Endothelial cell of umbilical vein (primary cell): ENCODE results near the gene KIAA1671. TPM values are rescaled to one million over a fixed set of nuclear protein-coding genes. Genes with fewer than 3 reads are reported as not detected.

Source experiments
- BruUV-seq: library from RNA; stranded (reverse); fragments of 400-500 nt; replicated peaks from 2 replicates; lab custom pipeline; 2021; lab: Mats Ljungman, UMichigan
- CTCF ChIA-PET: fragments of 300-600, 350-600 bp; sonication (Branson Sonifier 250); formaldehyde crosslinking; loops from one replicate; lab custom pipeline; 2021; ENCODE audit warnings: antibody characterized with exemption, inconsistent platforms; lab: Charles Lee
- POLR2A ChIA-PET: fragments of 300-600, 350-600 bp; sonication (Branson Sonifier 250); formaldehyde crosslinking; loops from one replicate; lab custom pipeline; 2021; ENCODE audit warnings: antibody characterized with exemption, inconsistent platforms; lab: Charles Lee
- DNase-seq: peaks from one replicate; pipeline ENCODE4 v3.0.0-alpha.2; 2011; ENCODE audit warnings: low read depth, low spot score
- FAIRE-seq: peaks from 2 replicates; lab custom pipeline; 2011; peaks lifted over from hg19 to GRCh38; lab: Jason Lieb, UNC
- H2AFZ ChIP-seq: 2 replicates; pipeline ENCODE4 v1.6.0; 2012; ENCODE audit warnings: low read depth, low read length, control low read depth, inconsistent platforms
- H3K27ac ChIP-seq: 2 replicates; pipeline ENCODE4 v1.5.1; 2011; ENCODE audit warnings: low read depth, mild to moderate bottlenecking, control low read depth, low read length, moderate library complexity; ENCODE audit not compliant: insufficient read depth
- H3K27me3 ChIP-seq, 2 experiments: 2 replicates each; pipeline versions ENCODE4 v1.6.0 to v1.6.1; 2011; ENCODE audit warnings: low read length in 2 of 2, mixed read lengths in 1 of 2; ENCODE audit not compliant: control insufficient read depth in 2 of 2, insufficient read depth in 2 of 2
- H3K36me3 ChIP-seq, 2 experiments: 2 replicates in 1 of 2; 3 replicates in 1 of 2; pipeline ENCODE4 v1.5.1; 2011; ENCODE audit warnings: low read length in 2 of 2, mild to moderate bottlenecking in 1 of 2, moderate library complexity in 1 of 2; ENCODE audit not compliant: control insufficient read depth in 2 of 2, insufficient read depth in 2 of 2; ENCODE audit errors: extremely low read depth in 1 of 2
- H3K4me1 ChIP-seq: 3 replicates; pipeline ENCODE4 v1.5.1; 2011; ENCODE audit warnings: mild to moderate bottlenecking, low read length; ENCODE audit not compliant: control insufficient read depth, insufficient read depth; ENCODE audit errors: extremely low read depth
- H3K4me2 ChIP-seq: 2 replicates; pipeline ENCODE4 v1.6.1; 2011; ENCODE audit warnings: low read length, control low read depth, mixed read lengths; ENCODE audit not compliant: insufficient read depth
- H3K4me3 ChIP-seq, 3 experiments: fragments of 200-600 bp in 1 of 3; sonication (generic), shearing (Covaris generic) in 1 of 3; replicated peaks in 1 of 3; 2 replicates each; pipeline ENCODE4 v1.5.1; 2011 to 2016; ENCODE audit warnings: control low read depth in 3 of 3, low read length in 3 of 3, mild to moderate bottlenecking in 2 of 3, inconsistent platforms in 1 of 3, low read depth in 1 of 3, moderate library complexity in 1 of 3; ENCODE audit not compliant: insufficient read depth in 1 of 3
- H3K79me2 ChIP-seq: 2 replicates; pipeline ENCODE4 v1.6.0; 2012; ENCODE audit warnings: low read length, inconsistent platforms; ENCODE audit not compliant: control insufficient read depth, insufficient read depth
- H3K9ac ChIP-seq: replicated peaks from 2 replicates; pipeline ENCODE3; 2011; ENCODE audit warnings: low read length, control low read depth; ENCODE audit not compliant: insufficient read depth; ENCODE audit errors: extremely low read depth
- H3K9me1 ChIP-seq: replicated peaks from 3 replicates; pipeline ENCODE4 v1.6.0; 2011; ENCODE audit warnings: mild to moderate bottlenecking, low read length; ENCODE audit not compliant: control insufficient read depth, insufficient read depth; ENCODE audit errors: extremely low read depth
- H3K9me3 ChIP-seq: replicated peaks from 2 replicates; pipeline ENCODE4 v1.5.1; 2012; ENCODE audit warnings: low read length, inconsistent platforms; ENCODE audit not compliant: control insufficient read depth, insufficient read depth
- H4K20me1 ChIP-seq: replicated peaks from 2 replicates; pipeline ENCODE3; 2011; ENCODE audit warnings: mild to moderate bottlenecking, low read length; ENCODE audit not compliant: control insufficient read depth, insufficient read depth; ENCODE audit errors: extremely low read depth
- CTCF ChIP-seq, 2 donors: IDR thresholded peaks; 1 replicate in 1 of 2; 2 replicates in 1 of 2; pipeline ENCODE4 v1.5.1; 2011; ENCODE audit warnings: low read length in 2 of 2, mild to moderate bottlenecking in 2 of 2, moderate library complexity in 2 of 2, control low read depth in 1 of 2, inconsistent platforms in 1 of 2, low read depth in 1 of 2; ENCODE audit not compliant: insufficient read depth in 1 of 2; ENCODE audit errors: extremely low read depth in 1 of 2
- EZH2 ChIP-seq: IDR thresholded peaks from 2 replicates; pipeline ENCODE4 v1.6.1; 2012; ENCODE audit warnings: borderline replicate concordance, low read depth, mild to moderate bottlenecking, moderate library complexity, low read length, inconsistent platforms; ENCODE audit not compliant: severe bottlenecking
- FOS ChIP-seq: IDR thresholded peaks from 2 replicates; pipeline ENCODE4 v1.6.1; 2011; ENCODE audit warnings: mild to moderate bottlenecking, low read length, moderate library complexity, borderline replicate concordance; ENCODE audit not compliant: insufficient read depth
- GATA2 ChIP-seq: IDR thresholded peaks from 2 replicates; pipeline ENCODE4 v1.7.0; 2011; ENCODE audit warnings: low read depth, mild to moderate bottlenecking, moderate library complexity, mixed read lengths, low read length; ENCODE audit not compliant: insufficient read length, insufficient read depth
- JUN ChIP-seq: IDR thresholded peaks from 2 replicates; pipeline ENCODE4 v1.6.1; 2011; ENCODE audit warnings: borderline replicate concordance, low read depth; ENCODE audit not compliant: insufficient read length, insufficient read depth
- MAX ChIP-seq: IDR thresholded peaks from 2 replicates; pipeline ENCODE4 v1.6.1; 2011; ENCODE audit not compliant: insufficient read depth, insufficient read length
- MYC ChIP-seq: IDR thresholded peaks from one replicate; pipeline ENCODE4 v1.6.1; 2011; ENCODE audit warnings: mild to moderate bottlenecking, low read depth, low read length
- POLR2A ChIP-seq: IDR thresholded peaks from 2 replicates; pipeline ENCODE4 v1.6.1; 2012; ENCODE audit warnings: low read depth, mild to moderate bottlenecking, control low read depth, low read length
- POLR2AphosphoS5 ChIP-seq: IDR thresholded peaks from 2 replicates; pipeline ENCODE4 v1.6.1; 2012; ENCODE audit warnings: low read depth, mild to moderate bottlenecking, control low read depth, low read length, moderate library complexity; ENCODE audit not compliant: insufficient read depth
- dilution Hi-C: fragments of 300-500 bp; cut with MboI; formaldehyde crosslinking; loops from one replicate; pipeline ENCODE4 v1.15.0; 2019; ENCODE audit warnings: low sequenced_read_pairs; ENCODE audit not compliant: extremely low pct_ligation_motif_present
- intact Hi-C: fragments of 100-400 bp; cut with micrococcal nuclease; formaldehyde crosslinking; loops from one replicate; pipeline ENCODE4 v1.10.0; 2022
- polyA plus RNA-seq, 4 experiments: library from polyadenylated mRNA; depleted of rRNA in 3 of 4; stranded (reverse) in 3 of 4; unstranded in 1 of 4; fragments of >200 nt; gene quantifications; 2 replicates each; pipeline versions ENCODE4 v1.2.1 to v1.2.3, GENCODE V29; 2011 to 2012; ENCODE audit warnings: missing spikeins in 1 of 4
- total RNA-seq: library from RNA; stranded (reverse); gene quantifications from 2 replicates; pipeline ENCODE4 v1.2.3, GENCODE V29; 2021

KIAA1671 gene
- total and polyA plus RNA-seq, 2 donors (not counting 3 experiments of a cell fraction or from before 2014, with no cell fraction given) = 23.1 to 85.1 TPM

DNA sequence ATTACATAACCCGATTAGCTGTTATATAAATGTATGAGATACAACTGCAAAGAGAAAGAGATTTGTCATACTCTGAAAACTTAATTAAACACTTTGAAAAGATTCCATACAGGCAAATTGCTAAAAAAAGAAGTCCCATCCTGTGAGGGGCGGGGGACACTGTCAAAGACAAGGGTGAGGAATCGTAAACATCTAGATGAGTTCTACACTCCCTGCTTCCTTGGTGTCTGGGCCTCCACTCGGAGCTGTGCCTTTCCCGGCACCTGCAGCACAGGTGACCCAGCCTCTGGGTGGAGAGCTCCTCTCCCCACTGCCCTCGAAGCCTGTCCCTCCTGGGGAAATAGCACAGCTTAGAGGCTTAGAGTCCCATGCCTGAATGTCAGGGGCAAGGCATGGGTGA is 177.9 kb downstream of the KIAA1671 start:
- H3K4me1 ChIP-seq = peaks cover 19% of the 10 kb centered on the region
- DNase-seq (no peak), FAIRE-seq (no peak)
- no peak for TF ChIP-seq JUN
- no peak for TF ChIP-seq POLR2A
- TF ChIP-seq FOS = no peak
- no peak for TF ChIP-seq MYC
- no peak for TF ChIP-seq MAX
- TF ChIP-seq GATA2 = no peak
- no peak for TF ChIP-seq POLR2AphosphoS5
- no peak for TF ChIP-seq CTCF (IDR thresholded peaks at IDR 0.05; ENCODE audit: extremely low read depth in 1 of 2, insufficient read depth in 1 of 2, low read depth in 1 of 2, low read length in 2 of 2)
- no peak for TF ChIP-seq EZH2
- BruUV-seq = no TSS peak
- ChIA-PET CTCF (no interaction called here), POLR2A (interaction anchor here (0.6 kb wide), 1 partner anchor 9 kb away, joined by 3 read pairs; no protein-coding TSS in a partner anchor)
- no peaks in the 10 kb centered on the region for H3K9me3 ChIP-seq
- no peak overlapping the region for H3K4me3 ChIP-seq
- no peak overlapping the region for H2AFZ ChIP-seq
- no peaks in the 10 kb centered on the region for H3K9me1 ChIP-seq
- H3K27me3 ChIP-seq = no peaks in the 10 kb centered on the region
- H3K4me2 ChIP-seq = no peak overlapping the region
- no peak overlapping the region for H3K27ac ChIP-seq
- H3K79me2 ChIP-seq = no peaks in the 10 kb centered on the region
- dilution Hi-C loops (no loop called here), intact Hi-C loops (no loop called here)
- no peaks in the 10 kb centered on the region for H4K20me1 ChIP-seq
- no peak overlapping the region for H3K9ac ChIP-seq
- H3K36me3 ChIP-seq = no peaks in the 10 kb centered on the region
